Measurements from ENCODE around the gene SULT1A2. TPM values are rescaled to one million over a fixed set of nuclear protein-coding genes. Genes with fewer than 3 reads are reported as not detected.
"Not testable (repeated sequence)": the region's sequence is repeated elsewhere in the genome, so short reads cannot be mapped to it uniquely, and the experiment has no call there.

The SULT1A2 gene
- total RNA-seq, 2 experiments from 2014 or later = 0.91 to 1.0 TPM

GRCh38 chr16:28606291-28607115, 9.7 kb upstream of the SULT1A2 start:
- H3K4me3 Mint-ChIP-seq = no peak overlapping the region
- H3K27me3 Mint-ChIP-seq = no peaks in the 10 kb centered on the region
- no peaks in the 10 kb centered on the region for H3K9me3 Mint-ChIP-seq

GRCh38 chr16:28604186-28604565, 7.3 kb upstream of the SULT1A2 start:
- Mint-ChIP-seq H3K4me3 (no peak overlapping the region), H3K27me3 (no peaks in the 10 kb centered on the region), H3K36me3 (no peaks in the 10 kb centered on the region), H3K27ac (no peak overlapping the region), H3K4me1 (no peaks in the 10 kb centered on the region), H3K9me3 (no peaks in the 10 kb centered on the region)
- POLR2A ChIA-PET = no interaction called here
- DNase-seq = no peak
- no peak for ATAC-seq (ENCODE audit: low read depth)

More at GRCh38 chr16:28606291-28607115, 9.7 kb upstream of the SULT1A2 start:
- DNase-seq (peak; percentile 21), ATAC-seq (ENCODE audit: low read depth) (no peak)
- Mint-ChIP-seq H3K36me3 (peaks cover 2% of the 10 kb centered on the region), H3K27ac (no peak overlapping the region), H3K4me1 (peaks cover 14% of the 10 kb centered on the region)
- POLR2A ChIA-PET = no interaction called here

GRCh38 chr16:28603381-28604185, 6.7 kb upstream of the SULT1A2 start:
- H3K27ac Mint-ChIP-seq = no peak overlapping the region
- H3K4me1 Mint-ChIP-seq = no peaks in the 10 kb centered on the region
- no peak for DNase-seq
- no peaks in the 10 kb centered on the region for H3K36me3 Mint-ChIP-seq
- POLR2A ChIA-PET = no interaction called here
- H3K27me3 Mint-ChIP-seq = no peaks in the 10 kb centered on the region
- no peaks in the 10 kb centered on the region for H3K9me3 Mint-ChIP-seq
- no peak overlapping the region for H3K4me3 Mint-ChIP-seq
- ATAC-seq (ENCODE audit: low read depth) = no peak

DNA sequence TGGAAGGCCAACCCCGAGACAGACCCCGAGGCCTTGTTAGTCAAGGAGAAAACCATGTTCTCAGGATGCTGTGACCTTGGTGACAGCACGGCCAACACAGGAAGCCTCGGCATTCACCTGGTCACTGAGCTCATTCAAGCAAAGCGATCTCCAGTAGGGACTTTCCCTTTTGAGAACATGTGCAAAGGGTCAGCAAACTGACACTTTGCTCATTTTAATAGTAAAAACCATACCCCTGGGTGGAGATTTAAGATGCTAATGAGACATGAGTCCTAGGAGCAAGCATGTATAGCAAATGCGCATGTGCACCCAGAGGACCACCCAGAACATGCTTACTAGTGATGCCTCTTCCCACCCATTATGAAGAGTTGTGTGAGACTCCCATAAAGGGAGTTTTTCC, 5.7 kb upstream of the SULT1A2 start:
- no peaks in the 10 kb centered on the region for H3K36me3 Mint-ChIP-seq
- POLR2A ChIA-PET = interaction anchor here (0.7 kb wide), 1 partner anchor 14 kb away, joined by 3 read pairs; no protein-coding TSS in a partner anchor
- DNase-seq = no peak
- no peaks in the 10 kb centered on the region for H3K9me3 Mint-ChIP-seq
- no peak overlapping the region for H3K27ac Mint-ChIP-seq
- peaks cover 4% of the 10 kb centered on the region for H3K4me1 Mint-ChIP-seq
- no peak for ATAC-seq (ENCODE audit: low read depth)
- no peak overlapping the region for H3K4me3 Mint-ChIP-seq
- no peaks in the 10 kb centered on the region for H3K27me3 Mint-ChIP-seq

DNA sequence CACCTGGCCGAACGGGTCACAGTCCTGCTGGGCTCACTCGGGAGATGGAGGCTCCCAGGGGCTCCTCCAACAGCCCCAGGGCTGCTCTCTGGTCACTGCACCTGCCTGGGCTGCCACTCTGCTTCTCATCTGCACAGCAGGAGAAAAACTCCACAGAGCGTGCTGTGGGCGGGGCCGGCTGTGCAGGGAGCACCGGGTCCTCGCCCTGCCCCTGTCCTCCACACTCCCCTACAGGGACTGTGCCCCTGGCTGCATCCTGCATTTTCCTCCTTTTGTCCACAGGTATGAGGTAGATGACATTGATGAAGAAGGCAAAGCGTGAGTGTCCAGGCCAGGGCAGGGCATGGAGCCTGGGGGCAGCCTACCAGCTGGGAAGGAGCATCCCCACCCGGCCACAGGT, 5.2 kb upstream of the SULT1A2 start:
- not testable (repeated sequence) for H3K9me3 Mint-ChIP-seq; H3K27ac Mint-ChIP-seq; H3K36me3 Mint-ChIP-seq; ATAC-seq (ENCODE audit: low read depth); H3K27me3 Mint-ChIP-seq; H3K4me1 Mint-ChIP-seq; H3K4me3 Mint-ChIP-seq; DNase-seq
- POLR2A ChIA-PET = interaction anchor here (0.7 kb wide), 1 partner anchor 15 kb away, joined by 3 read pairs; no protein-coding TSS in a partner anchor

- POLR2A ChIA-PET; H3K27me3 Mint-ChIP-seq; H3K9me3 Mint-ChIP-seq; H3K36me3 Mint-ChIP-seq; H3K4me3 Mint-ChIP-seq; H3K27ac Mint-ChIP-seq; DNase-seq; ATAC-seq (ENCODE audit: low read depth): not testable (repeated sequence)
- H3K4me1 Mint-ChIP-seq = peaks cover 10% of the 10 kb centered on the region
Measured at GRCh38 chr16:28601589-28601988, 4.7 kb upstream of the SULT1A2 start.

- DNase-seq; H3K27ac Mint-ChIP-seq; ATAC-seq (ENCODE audit: low read depth); H3K27me3 Mint-ChIP-seq; H3K36me3 Mint-ChIP-seq; H3K9me3 Mint-ChIP-seq; POLR2A ChIA-PET; H3K4me3 Mint-ChIP-seq: not testable (repeated sequence)
- H3K4me1 Mint-ChIP-seq = peaks cover 10% of the 10 kb centered on the region
Measured at GRCh38 chr16:28600965-28601364, 4.1 kb upstream of the SULT1A2 start.

DNA sequence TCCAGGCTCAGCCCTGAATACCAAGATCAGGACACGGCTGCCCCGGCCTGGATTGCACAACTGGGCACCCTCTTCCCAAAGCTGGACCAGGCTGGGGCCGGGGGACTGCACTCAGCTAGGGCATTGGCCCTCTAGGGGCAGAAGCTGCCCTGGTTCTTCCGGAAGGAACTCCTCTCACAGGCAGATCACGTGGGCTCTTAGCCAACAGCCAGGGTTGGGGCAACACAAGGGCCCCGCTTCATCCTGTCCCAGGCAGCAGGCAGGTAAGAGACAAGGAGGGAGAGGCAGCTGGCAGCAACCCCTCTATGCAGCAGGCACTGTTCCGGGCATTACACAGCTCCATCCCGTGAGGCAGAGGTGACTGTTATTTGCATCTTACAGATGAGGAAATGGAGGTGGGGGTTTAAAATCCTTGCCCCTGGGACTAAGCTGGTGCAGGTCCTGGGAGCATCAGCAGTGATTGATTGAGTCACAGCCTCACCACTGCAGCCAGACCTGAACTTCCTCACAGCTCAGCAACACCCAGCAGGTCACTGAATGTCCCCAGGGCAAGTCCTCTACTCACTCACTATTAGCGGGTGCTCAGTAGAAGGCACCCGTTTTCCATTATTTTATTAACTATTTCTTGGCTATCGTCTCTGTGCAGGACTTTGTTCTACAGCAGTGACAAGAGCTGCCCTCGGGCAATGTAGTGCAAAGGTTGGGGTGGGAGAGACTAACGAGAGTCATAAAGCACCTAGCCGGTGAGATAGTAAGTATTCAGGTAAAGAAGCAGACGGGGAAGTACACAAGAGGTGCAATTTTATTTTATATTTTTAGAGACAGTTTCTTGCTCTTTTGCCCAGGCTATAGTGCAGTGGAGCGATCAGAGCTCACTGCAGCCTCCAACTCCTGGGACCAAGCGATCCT, 2.8 kb upstream of the SULT1A2 start:
- H3K9me3 Mint-ChIP-seq, H3K27me3 Mint-ChIP-seq: not testable (repeated sequence)

GRCh38 chr16:28597692-28598261, 927 bp upstream of the SULT1A2 start:
- POLR2A ChIA-PET = interaction anchor here (1.5 to 1.7 kb wide), 2 partner anchors 12 to 25 kb away, joined by 3 to 5 read pairs; partner anchors contain the start of gene SULT1A1
- Mint-ChIP-seq H3K4me3 (no peak overlapping the region), H3K4me1 (peaks cover 18% of the 10 kb centered on the region), H3K36me3 (no peaks in the 10 kb centered on the region), H3K27ac (peak overlapping the region; percentile 30), H3K9me3 (no peaks in the 10 kb centered on the region), H3K27me3 (no peaks in the 10 kb centered on the region)
- ATAC-seq (ENCODE audit: low read depth) (no peak), DNase-seq (no peak)

More for the DNA sequence above, 2.8 kb upstream of the SULT1A2 start:
- H3K27ac Mint-ChIP-seq, H3K4me3 Mint-ChIP-seq, POLR2A ChIA-PET, DNase-seq, H3K36me3 Mint-ChIP-seq: not testable (repeated sequence)
- ATAC-seq (ENCODE audit: low read depth) = peak; percentile 98
- peaks cover 10% of the 10 kb centered on the region for H3K4me1 Mint-ChIP-seq

DNA sequence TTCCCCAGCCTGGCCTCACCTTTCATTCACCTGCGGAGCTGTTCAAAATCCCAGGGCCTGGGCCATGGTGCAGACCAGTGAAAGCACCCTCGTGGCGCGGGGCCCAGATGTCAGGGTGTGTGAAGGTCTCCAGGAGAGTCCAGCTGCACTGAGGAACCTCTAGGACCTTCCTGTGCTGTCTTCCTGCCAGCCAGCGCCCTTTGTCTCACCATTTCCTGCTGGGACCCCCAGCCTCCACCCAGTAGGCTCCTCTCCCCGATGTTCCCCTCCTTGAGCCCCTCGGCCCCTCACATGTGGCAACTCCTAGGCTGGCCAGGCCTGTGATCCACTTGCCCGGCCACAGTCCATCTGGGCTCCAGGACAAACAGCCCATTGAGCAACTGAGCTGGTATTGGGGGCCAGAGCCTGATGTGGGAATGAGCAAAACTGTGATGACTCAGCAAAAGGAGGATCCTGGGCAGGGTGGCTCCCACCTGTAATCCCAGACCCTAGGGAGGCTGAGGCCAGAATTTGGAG, 677 bp downstream of the SULT1A2 start:
- POLR2A ChIA-PET = interaction anchor here (1.7 kb wide), 1 partner anchor 14 kb away, joined by 5 read pairs; the partner anchor contains the start of gene SULT1A1
- H3K27ac Mint-ChIP-seq = peak overlapping the region; percentile 30
- H3K9me3 Mint-ChIP-seq = no peaks in the 10 kb centered on the region
- ATAC-seq (ENCODE audit: low read depth) (no peak), DNase-seq (no peak)
- peaks cover 2% of the 10 kb centered on the region for H3K36me3 Mint-ChIP-seq
- peaks cover 18% of the 10 kb centered on the region for H3K4me1 Mint-ChIP-seq
- H3K27me3 Mint-ChIP-seq = no peaks in the 10 kb centered on the region
- no peak overlapping the region for H3K4me3 Mint-ChIP-seq

DNA sequence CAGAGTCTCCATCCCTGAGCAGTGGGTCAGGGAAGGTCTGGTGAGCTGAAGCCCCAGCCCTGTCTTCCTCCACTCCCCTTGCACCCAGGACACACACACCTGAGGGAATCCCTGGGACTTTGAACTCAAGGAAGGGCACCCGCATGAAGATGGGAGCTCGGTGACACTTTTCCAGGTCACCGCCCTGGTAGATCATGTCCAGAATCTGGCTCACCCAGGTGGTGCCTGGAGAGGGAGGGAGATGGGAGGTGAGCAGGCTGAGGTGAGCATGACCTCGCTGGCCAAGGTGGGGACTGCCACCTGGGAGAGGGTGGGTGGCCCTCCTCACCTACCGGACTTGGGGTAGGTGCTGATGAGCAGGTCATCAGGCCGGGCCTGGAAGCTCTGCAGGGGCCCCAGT, 1.4 kb downstream of the SULT1A2 start:
- H3K27ac Mint-ChIP-seq; H3K27me3 Mint-ChIP-seq; ATAC-seq (ENCODE audit: low read depth); H3K36me3 Mint-ChIP-seq; H3K9me3 Mint-ChIP-seq; H3K4me3 Mint-ChIP-seq; POLR2A ChIA-PET; DNase-seq: not testable (repeated sequence)
- peaks cover 18% of the 10 kb centered on the region for H3K4me1 Mint-ChIP-seq

GRCh38 chr16:28592979-28593553, 3.8 kb downstream of the SULT1A2 start:
- Mint-ChIP-seq H3K27me3 (no peaks in the 10 kb centered on the region), H3K9me3 (no peaks in the 10 kb centered on the region), H3K36me3 (peaks cover 8% of the 10 kb centered on the region), H3K4me3 (no peak overlapping the region), H3K27ac (peak overlapping the region; percentile 35), H3K4me1 (peaks cover 17% of the 10 kb centered on the region)
- POLR2A ChIA-PET = no interaction called here
- DNase-seq (no peak), ATAC-seq (ENCODE audit: low read depth) (no peak)

Data from activated naive CD8-positive, alpha-beta T cell treated with anti-CD3 and anti-CD28 coated beads, Interleukin-2, amount 10 ng/mL, durations not matched to agents 7 days and 5 days (primary cell).